H9 (cell line): ENCODE data around the gene XIRP2. TPM values are rescaled to one million over a fixed set of nuclear protein-coding genes. Genes with fewer than 3 reads are reported as not detected.

Source experiments
- DNase-seq: peaks from one replicate; pipeline ENCODE4 v3.0.0-alpha.2; 2017
- H2AFZ ChIP-seq: one replicate; pipeline ENCODE4 v1.6.1; 2013; ENCODE audit warnings: mild to moderate bottlenecking, low read length, control low read depth, moderate library complexity
- H2AK5ac ChIP-seq: 2 replicates; pipeline ENCODE4 v1.6.1; 2013; ENCODE audit warnings: low read length, control low read depth, mixed read lengths; ENCODE audit not compliant: insufficient read length
- H2BK120ac ChIP-seq: one replicate; pipeline ENCODE4 v1.6.1; 2013; ENCODE audit warnings: low read depth, mild to moderate bottlenecking, low read length, control low read depth, inconsistent platforms; ENCODE audit not compliant: poor library complexity, severe bottlenecking
- H2BK12ac ChIP-seq: 2 replicates; pipeline ENCODE4 v1.6.1; 2013; ENCODE audit warnings: low read length, control low read depth, mixed read lengths, low read depth; ENCODE audit not compliant: insufficient read length
- H2BK15ac ChIP-seq: 2 replicates; pipeline ENCODE4 v1.6.1; 2013; ENCODE audit warnings: low read depth, low read length, control low read depth
- H2BK20ac ChIP-seq: one replicate; pipeline ENCODE4 v1.6.1; 2013; ENCODE audit warnings: low read depth, mild to moderate bottlenecking, low read length, control low read depth, inconsistent platforms; ENCODE audit not compliant: poor library complexity, severe bottlenecking
- H2BK5ac ChIP-seq: 2 replicates; pipeline ENCODE4 v1.6.1; 2013; ENCODE audit warnings: low read length, control low read depth, mixed read lengths; ENCODE audit not compliant: insufficient read length
- H3K14ac ChIP-seq: 2 replicates; pipeline ENCODE4 v1.6.1; 2013; ENCODE audit warnings: low read length, control low read depth; ENCODE audit not compliant: insufficient read depth
- H3K18ac ChIP-seq: 2 replicates; pipeline ENCODE4 v1.6.1; 2013; ENCODE audit warnings: low read depth, mild to moderate bottlenecking, mixed read lengths, low read length, control low read depth; ENCODE audit not compliant: insufficient read length
- H3K23ac ChIP-seq: 2 replicates; pipeline ENCODE4 v1.6.1; 2013; ENCODE audit warnings: low read length, control low read depth, mixed read lengths, low read depth; ENCODE audit not compliant: insufficient read length
- H3K23me2 ChIP-seq: 2 replicates; pipeline ENCODE4 v1.6.1; 2013; ENCODE audit warnings: low read depth, mild to moderate bottlenecking, mixed read lengths, low read length, control low read depth; ENCODE audit not compliant: insufficient read length, poor library complexity, severe bottlenecking
- H3K27ac ChIP-seq: 2 replicates; pipeline ENCODE4 v1.5.1; 2013; ENCODE audit warnings: low read length, control low read depth, mixed read lengths, low read depth; ENCODE audit not compliant: insufficient read length
- H3K27me3 ChIP-seq: 2 replicates; pipeline ENCODE4 v1.6.1; 2013; ENCODE audit warnings: low read length, control low read depth, inconsistent platforms; ENCODE audit not compliant: insufficient read depth
- H3K4ac ChIP-seq: 2 replicates; pipeline ENCODE4 v1.6.1; 2013; ENCODE audit warnings: low read depth, mild to moderate bottlenecking, control low read depth, inconsistent platforms, low read length, moderate library complexity
- H3K4me1 ChIP-seq: 2 replicates; pipeline ENCODE4 v1.6.1; 2013; ENCODE audit warnings: low read length, control low read depth, inconsistent platforms; ENCODE audit not compliant: insufficient read depth
- H3K4me2 ChIP-seq: 2 replicates; pipeline ENCODE4 v1.6.1; 2013; ENCODE audit warnings: low read length, control low read depth, mixed read lengths; ENCODE audit not compliant: insufficient read length, insufficient read depth
- H3K56ac ChIP-seq: 2 replicates; pipeline ENCODE4 v1.6.1; 2013; ENCODE audit warnings: low read depth, mild to moderate bottlenecking, mixed read lengths, low read length, control low read depth; ENCODE audit not compliant: insufficient read length
- H3K79me1 ChIP-seq: 2 replicates; pipeline ENCODE4 v1.6.1; 2013; ENCODE audit warnings: low read depth, mild to moderate bottlenecking, moderate library complexity, low read length, control low read depth, inconsistent platforms; ENCODE audit not compliant: insufficient read depth, poor library complexity, severe bottlenecking
- H3K79me2 ChIP-seq: 2 replicates; pipeline ENCODE4 v1.6.1; 2013; ENCODE audit warnings: low read length, control low read depth, inconsistent platforms; ENCODE audit not compliant: insufficient read depth
- H3K9ac ChIP-seq: 2 replicates; pipeline ENCODE4 v1.6.1; 2013; ENCODE audit warnings: low read length, control low read depth, mixed read lengths; ENCODE audit not compliant: insufficient read length; ENCODE audit errors: extremely low read depth
- H3K9me3 ChIP-seq: one replicate; pipeline ENCODE4 v1.6.1; 2013; ENCODE audit warnings: low read depth, low read length, inconsistent platforms; ENCODE audit not compliant: control insufficient read depth
- H3T11ph ChIP-seq: one replicate; pipeline ENCODE4 v1.6.1; 2013; ENCODE audit warnings: mild to moderate bottlenecking, low read length, control low read depth, inconsistent platforms
- H4K20me1 ChIP-seq: one replicate; pipeline ENCODE4 v1.6.1; 2013; ENCODE audit not compliant: control insufficient read depth, insufficient read length, insufficient read depth
- H4K5ac ChIP-seq: 2 replicates; pipeline ENCODE4 v1.6.1; 2013; ENCODE audit warnings: low read depth, mild to moderate bottlenecking, mixed read lengths, low read length, control low read depth; ENCODE audit not compliant: insufficient read length
- H4K8ac ChIP-seq: replicated peaks from 2 replicates; pipeline ENCODE4 v1.6.1; 2013; ENCODE audit warnings: low read length, control low read depth, mixed read lengths, low read depth; ENCODE audit not compliant: insufficient read length
- H4K91ac ChIP-seq: 2 replicates; pipeline ENCODE4 v1.6.1; 2013; ENCODE audit warnings: low read depth, mild to moderate bottlenecking, moderate library complexity, mixed read lengths, low read length, control low read depth; ENCODE audit not compliant: insufficient read length
- H3K27ac Mint-ChIP-seq, 3 experiments: 2 replicates in 2 of 3; 3 replicates in 1 of 3; pipeline ENCODE4 v1.8.0; 2020 to 2021; ENCODE audit warnings: mixed read lengths in 3 of 3, mild to moderate bottlenecking in 1 of 3, moderate library complexity in 1 of 3
- H3K27me3 Mint-ChIP-seq: 2 replicates; pipeline ENCODE4 v1.8.0; 2021; ENCODE audit warnings: low read depth, mild to moderate bottlenecking, moderate library complexity, mixed read lengths
- H3K36me3 Mint-ChIP-seq, 3 experiments: 2 replicates in 2 of 3; 3 replicates in 1 of 3; pipeline ENCODE4 v1.8.0; 2020 to 2021; ENCODE audit warnings: low read depth in 3 of 3, mixed read lengths in 3 of 3; ENCODE audit not compliant: insufficient read depth in 1 of 3
- H3K4me1 Mint-ChIP-seq, 2 experiments: 2 replicates each; pipeline ENCODE4 v1.8.0; 2020; ENCODE audit warnings: mixed read lengths in 2 of 2
- H3K4me3 Mint-ChIP-seq, 2 experiments: 2 replicates in 1 of 2; 3 replicates in 1 of 2; pipeline ENCODE4 v1.8.0; 2020 to 2021; ENCODE audit warnings: mild to moderate bottlenecking in 2 of 2, mixed read lengths in 2 of 2, moderate library complexity in 1 of 2
- H3K9me3 Mint-ChIP-seq, 2 experiments: 2 replicates in 1 of 2; 3 replicates in 1 of 2; pipeline ENCODE4 v1.8.0; 2020; ENCODE audit warnings: mild to moderate bottlenecking in 2 of 2, mixed read lengths in 2 of 2, moderate library complexity in 1 of 2
- CTCF ChIP-seq: fragments of 200-600 bp; sonication (generic); conservative IDR thresholded peaks from 3 replicates; pipeline ENCODE4 v1.8.0; 2021; ENCODE audit warnings: antibody characterized with exemption, mild to moderate bottlenecking
- WGBS: extraction: QIAGEN DNeasy Blood & Tissue Kit; methylation state at CpG from one replicate; pipeline ENCODE4 v1.1.7; 2013; ENCODE audit warnings: missing lambda C conversion rate, low lambda C conversion rate, mixed read lengths; ENCODE audit not compliant: insufficient read length; ENCODE audit errors: extremely low coverage; 5-methylcytosine and 5-hydroxymethylcytosine counted together
- total RNA-seq: library from RNA; stranded (reverse); gene quantifications from 2 replicates; pipeline ENCODE4 v1.2.1, GENCODE V29; 2021

The XIRP2 gene
- total RNA-seq, 1 experiment from 2014 or later = 0.07 TPM

DNA sequence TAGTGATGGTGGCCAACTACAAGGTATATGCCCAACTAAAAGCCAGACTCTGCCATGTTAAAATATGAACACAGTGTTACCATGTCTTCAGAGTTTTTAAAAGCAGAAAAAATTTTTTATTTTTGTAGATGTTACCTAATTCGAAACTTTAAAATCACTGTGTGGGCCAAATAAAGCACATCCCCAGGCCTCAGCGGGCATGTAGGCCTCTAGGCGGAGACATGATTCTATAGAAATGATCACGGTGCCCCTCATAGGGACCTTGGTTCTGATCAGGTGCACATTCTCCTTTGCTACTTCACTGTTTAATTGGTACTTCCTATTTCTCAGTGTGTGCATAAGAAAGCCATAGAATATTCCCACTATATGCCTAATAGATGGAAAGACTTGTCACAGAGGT is 349.2 kb downstream of the XIRP2 start:
- Histone ChIP-seq H3K18ac (no peak overlapping the region), H3K27ac (no peak overlapping the region), H3K9me3 (no peaks in the 10 kb centered on the region), H2BK5ac (no peak overlapping the region), H3K23ac (no peak overlapping the region), H2BK15ac (no peak overlapping the region), H3T11ph (no peak overlapping the region), H2AK5ac (no peak overlapping the region), H3K4me2 (no peak overlapping the region), H4K5ac (no peak overlapping the region), H4K8ac (no peak overlapping the region), H3K56ac (no peak overlapping the region), H3K9ac (no peak overlapping the region), H4K91ac (no peak overlapping the region), H2BK20ac (no peak overlapping the region), H2AFZ (no peak overlapping the region), H2BK12ac (no peak overlapping the region), H3K4ac (no peak overlapping the region), H3K27me3 (no peaks in the 10 kb centered on the region), H2BK120ac (no peak overlapping the region), H3K79me2 (no peaks in the 10 kb centered on the region), H4K20me1 (no peaks in the 10 kb centered on the region), H3K23me2 (no peaks in the 10 kb centered on the region), H3K79me1 (no peaks in the 10 kb centered on the region), H3K4me1 (no peaks in the 10 kb centered on the region), H3K14ac (no peak overlapping the region)
- no peaks in the 10 kb centered on the region for H3K9me3 Mint-ChIP-seq
- H3K27ac Mint-ChIP-seq = no peak overlapping the region
- no peak overlapping the region for H3K4me3 Mint-ChIP-seq
- peaks cover 2 to 3% of the 10 kb centered on the region in 2 experiments; a peak in 3 of 4 replicates for H3K4me1 Mint-ChIP-seq
- TF ChIP-seq CTCF = peak; percentile 53; the same call in 2 of the 3 replicates
- no peaks in the 10 kb centered on the region for H3K27me3 Mint-ChIP-seq
- no peaks in the 10 kb centered on the region for H3K36me3 Mint-ChIP-seq
- no CpG with 5 or more reads among the region's 4 CpGs for WGBS
- DNase-seq = no peak
